OCI-LY7 (cell line): Measurements from ENCODE around the gene LPO.

Source experiments
- CTCF ChIP-seq: fragments of 200-600 bp; sonication (generic); conservative IDR thresholded peaks from 2 replicates; pipeline ENCODE4 v1.5.1; 2014; ENCODE audit warnings: mild to moderate bottlenecking, antibody characterized with exemption, low read length, moderate library complexity, mixed read lengths
- EZH2phosphoT487 ChIP-seq: fragments of 200-600 bp; sonication (generic); IDR thresholded peaks from 2 replicates; pipeline ENCODE4 v1.6.1; 2018; ENCODE audit warnings: low read depth, borderline replicate concordance, mild to moderate bottlenecking, mixed run types, antibody characterized with exemption, low read length, moderate library complexity, mixed read lengths

GRCh38 chr17:58313815-58314705, 75.7 kb downstream of the LPO start:
- TF ChIP-seq CTCF (no peak), EZH2phosphoT487 (no peak)
